Measurements from ENCODE around the gene FUNDC2. TPM values are rescaled to one million over a fixed set of nuclear protein-coding genes. Genes with fewer than 3 reads are reported as not detected.

The FUNDC2 gene, protein sequence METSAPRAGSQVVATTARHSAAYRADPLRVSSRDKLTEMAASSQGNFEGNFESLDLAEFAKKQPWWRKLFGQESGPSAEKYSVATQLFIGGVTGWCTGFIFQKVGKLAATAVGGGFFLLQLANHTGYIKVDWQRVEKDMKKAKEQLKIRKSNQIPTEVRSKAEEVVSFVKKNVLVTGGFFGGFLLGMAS
- 66.5 and 73.3 TPM in 2 replicates for total RNA-seq

DNA sequence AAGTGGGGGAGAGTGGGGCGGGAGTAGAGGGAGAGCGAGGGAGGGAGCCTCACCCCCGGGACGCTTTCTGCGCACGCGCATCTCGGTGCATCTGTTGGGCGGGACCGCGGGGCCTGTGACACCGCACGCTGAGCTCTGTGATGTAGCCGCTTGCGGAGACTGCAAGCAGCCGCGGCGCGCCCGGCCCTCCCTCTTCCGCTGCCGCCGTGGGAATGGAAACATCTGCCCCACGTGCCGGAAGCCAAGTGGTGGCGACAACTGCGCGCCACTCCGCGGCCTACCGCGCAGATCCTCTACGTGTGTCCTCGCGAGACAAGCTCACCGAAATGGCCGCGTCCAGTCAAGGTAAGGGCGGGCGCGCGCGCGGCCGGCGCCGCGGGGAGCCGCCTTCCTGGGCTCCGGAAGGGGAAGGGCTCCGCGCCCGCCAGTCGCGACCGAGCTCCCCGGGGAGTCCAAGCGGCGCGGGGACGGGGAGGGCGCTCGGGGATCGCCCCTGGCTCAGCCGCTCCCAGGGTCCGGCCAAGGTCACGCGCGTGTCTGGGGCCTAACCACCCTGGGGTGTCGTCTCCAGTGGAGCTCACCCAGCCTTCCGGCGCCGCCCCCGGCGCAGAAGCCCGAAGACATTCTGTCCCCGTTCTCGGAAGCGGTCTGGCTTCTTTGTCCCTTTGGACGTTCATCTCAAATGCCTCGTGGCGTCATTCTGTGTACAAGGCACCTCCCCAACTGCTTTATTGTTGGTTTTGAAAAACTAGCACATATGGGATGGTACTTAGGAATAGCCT lies at the start of gene FUNDC2:
FUNDC2 (plus strand) TSS at position 118 of the 782 bp plus-strand sequence; CDS start at position 213, 95 bp downstream.

DNA sequence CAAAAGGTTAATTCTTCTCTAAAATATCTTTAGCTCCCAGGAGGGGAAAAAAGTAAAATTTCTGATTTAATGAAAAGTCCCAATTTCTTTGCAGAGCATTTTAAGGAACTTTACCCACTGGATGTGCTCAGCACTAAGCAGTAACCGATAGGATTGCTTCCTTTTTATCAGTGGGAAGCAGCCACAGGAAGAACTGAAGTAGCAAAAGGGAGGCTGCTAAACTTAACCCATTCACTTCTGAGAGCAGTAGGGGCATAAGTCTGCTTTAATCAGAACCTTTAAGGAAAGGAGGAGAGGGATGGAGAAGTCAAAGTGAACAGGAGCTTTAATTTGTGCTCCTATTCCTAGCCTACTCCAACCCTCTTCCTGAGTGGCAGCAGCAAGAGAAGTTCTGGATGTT lies 4.1 kb upstream of the FUNDC2 start, which contains the start of gene F8:
F8 (minus strand) TSS at position 139 of the 400 bp plus-strand sequence. CDS start 171 bp downstream, outside the sequence.

DNA sequence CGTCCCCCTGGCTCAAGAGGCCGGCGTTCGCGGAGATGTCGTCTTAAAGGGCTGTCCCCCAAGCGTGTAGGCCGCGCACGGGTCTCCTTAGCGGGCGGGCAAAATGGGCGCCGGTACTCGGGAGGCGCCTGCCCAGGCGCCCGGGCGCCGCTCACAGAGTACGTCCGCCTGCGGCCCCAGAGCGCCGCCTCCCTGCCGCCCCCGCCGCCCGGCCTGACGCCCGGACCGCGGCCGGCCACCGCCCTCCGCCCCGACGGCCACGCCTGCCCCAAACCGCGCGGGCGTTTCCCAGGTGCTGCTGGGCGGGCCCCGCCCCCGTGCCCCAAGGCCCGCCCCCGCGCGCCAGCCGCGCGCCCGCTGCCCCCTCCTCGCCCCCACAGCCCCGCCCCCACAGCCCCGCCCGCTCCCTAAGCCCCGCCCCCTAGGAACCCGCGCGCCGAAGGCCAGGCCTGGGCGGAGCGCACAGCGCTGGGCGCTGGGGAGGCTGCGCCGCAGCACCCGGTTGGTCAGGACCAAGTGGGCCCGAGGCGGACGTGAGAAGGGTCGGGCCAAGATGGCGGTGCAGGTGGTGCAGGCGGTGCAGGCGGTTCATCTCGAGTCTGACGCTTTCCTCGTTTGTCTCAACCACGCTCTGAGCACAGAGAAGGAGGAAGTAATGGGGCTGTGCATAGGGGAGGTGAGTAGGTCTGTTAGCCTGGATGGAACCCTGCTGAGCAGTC lies 44.5 kb downstream of the FUNDC2 start, which contains the start of the genes BRCC3, CMC4 and MTCP1:
BRCC3 (plus strand) TSS at position 534 of the 719 bp plus-strand sequence; CDS start at position 554, 20 bp downstream.
CMC4 (minus strand) TSS at position 162 of the 719 bp plus-strand sequence. CDS start 7,113 bp downstream, outside the sequence.
MTCP1 (minus strand) TSS at position 162 of the 719 bp plus-strand sequence. CDS start 5,126 bp downstream, outside the sequence.

Other genes with a start within 250 kb of the FUNDC2 start
- gene MPP1, start 221.4 kb upstream of the FUNDC2 start, total RNA-seq = 13.4 and 19.7 TPM in 2 replicates
- gene SMIM9, start 192.2 kb upstream of the FUNDC2 start, total RNA-seq = not detected in 2 replicates
- gene F8A1, start 140.5 kb upstream of the FUNDC2 start, total RNA-seq = 1.8 and 16.5 TPM in 2 replicates
- gene F8, start 4.1 kb upstream of the FUNDC2 start, total RNA-seq = 3.3 and 4.9 TPM in 2 replicates
- 26.0 and 38.2 TPM in 2 replicates for gene CMC4, start 44.3 kb downstream of the FUNDC2 start, total RNA-seq
- 0.26 and 1.6 TPM in 2 replicates for gene MTCP1, start 44.3 kb downstream of the FUNDC2 start, total RNA-seq
- 5.5 and 7.0 TPM in 2 replicates for gene BRCC3, start 44.7 kb downstream of the FUNDC2 start, total RNA-seq
- 32.0 and 37.3 TPM in 2 replicates for gene VBP1, start 189.6 kb downstream of the FUNDC2 start, total RNA-seq
- gene RAB39B, start 237.6 kb downstream of the FUNDC2 start, total RNA-seq = 0.35 and 1.8 TPM in 2 replicates

Data from pericardium fibroblast (primary cell).